GM12873 (cell line): ENCODE results near the gene TWSG1.

Experiments used
- CTCF ChIP-seq: IDR thresholded peaks from 2 replicates; pipeline ENCODE4 v1.5.1; 2012; ENCODE audit warnings: low read depth, mild to moderate bottlenecking, moderate library complexity, low read length, control low read depth; ENCODE audit not compliant: insufficient read depth; ENCODE audit errors: missing control alignments

TWSG1 gene

GRCh38 chr18:9296233-9297006, 38.2 kb upstream of the TWSG1 start:
- no peak for TF ChIP-seq CTCF

GRCh38 chr18:9297007-9297393, 37.6 kb upstream of the TWSG1 start:
- TF ChIP-seq CTCF: no peak

- TF ChIP-seq CTCF: no peak
These were observed 30.0 kb upstream of the TWSG1 start for GRCh38 chr18:9304388-9305070.

- no peak for TF ChIP-seq CTCF
These were observed 15.2 kb upstream of the TWSG1 start for GRCh38 chr18:9319333-9319732.

GRCh38 chr18:9321017-9321452, 13.5 kb upstream of the TWSG1 start:
- no peak for TF ChIP-seq CTCF

- no peak for TF ChIP-seq CTCF
These were observed 12.8 kb upstream of the TWSG1 start for GRCh38 chr18:9321736-9322135.

- no peak for TF ChIP-seq CTCF
These were observed 11.8 kb upstream of the TWSG1 start for GRCh38 chr18:9322744-9323143.
